Measurements from ENCODE around the gene MEGF6.

Gene MEGF6

DNA sequence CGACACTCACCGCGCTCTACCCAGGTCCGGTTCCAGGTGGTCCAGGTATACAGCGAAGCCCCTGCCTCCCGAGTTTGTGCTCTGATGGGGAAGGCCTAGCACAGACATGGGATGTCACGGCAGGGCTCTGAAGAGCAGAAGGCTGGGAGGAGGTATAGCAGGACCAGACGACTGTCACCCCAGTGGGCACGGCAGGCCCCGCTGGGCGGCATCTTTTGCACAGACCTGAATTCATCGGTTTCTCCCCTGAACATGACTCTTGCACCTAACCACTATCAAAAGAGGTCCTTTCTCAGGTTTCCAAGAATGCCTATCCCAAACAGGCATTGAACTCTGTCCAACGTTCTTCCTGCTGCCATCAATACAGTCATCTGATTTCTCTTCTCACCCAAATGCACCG, 126.3 kb downstream of the MEGF6 start:
- no peak for DNase-seq (ENCODE audit: low read depth)

DNA sequence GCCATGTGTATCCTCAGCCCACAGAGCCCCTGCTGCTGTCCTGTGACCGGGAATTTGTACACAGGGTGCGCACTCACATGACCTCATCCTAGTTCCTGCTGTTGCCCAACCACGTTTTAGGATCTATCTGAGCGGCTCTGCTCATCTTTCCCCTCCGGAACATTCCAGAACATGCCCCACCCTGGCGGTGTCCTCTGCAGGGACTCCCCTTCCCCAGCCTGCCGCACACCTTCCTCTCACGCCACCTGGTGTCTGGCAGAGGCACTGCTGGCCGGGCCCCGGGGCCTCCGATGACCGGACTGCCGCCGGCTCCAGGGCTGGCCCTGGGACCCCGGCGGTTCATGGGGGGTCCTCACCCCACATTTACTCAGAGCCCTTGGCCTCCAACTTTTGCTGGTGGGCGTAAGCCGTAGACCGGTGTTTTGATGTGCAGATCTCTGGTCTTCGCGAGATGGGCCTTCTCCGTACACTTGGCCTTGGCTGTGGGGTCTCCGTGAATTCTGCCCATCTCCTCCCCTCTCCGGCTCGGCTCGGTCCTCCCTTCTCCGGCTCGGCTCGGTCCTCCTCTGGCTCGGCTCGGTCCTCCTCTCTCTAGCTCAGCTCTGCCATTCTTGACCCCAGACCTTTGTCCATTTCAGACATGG, 127.4 kb downstream of the MEGF6 start:
- DNase-seq (ENCODE audit: low read depth): no peak

DNA sequence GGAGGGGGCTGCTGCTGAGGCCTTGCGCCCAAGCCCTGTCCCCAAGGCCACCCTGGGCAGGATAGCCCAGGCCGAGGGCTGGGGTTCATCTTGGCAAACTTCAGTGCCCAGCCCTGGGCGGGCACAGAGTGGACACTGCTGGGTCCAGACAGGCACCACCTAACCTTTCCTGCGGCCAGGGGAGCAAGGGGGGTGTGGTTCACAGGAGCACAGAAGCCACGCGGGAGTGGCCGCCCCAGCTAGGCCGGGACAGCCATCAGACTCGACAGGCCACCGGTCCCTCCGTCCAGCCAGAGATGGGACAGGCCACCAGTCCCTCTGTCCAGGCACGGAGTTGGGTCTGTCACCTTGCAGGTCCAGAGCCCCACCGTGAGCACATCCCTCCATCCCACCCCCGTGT, 127.9 kb downstream of the MEGF6 start:
- DNase-seq (ENCODE audit: low read depth): no peak

DNA sequence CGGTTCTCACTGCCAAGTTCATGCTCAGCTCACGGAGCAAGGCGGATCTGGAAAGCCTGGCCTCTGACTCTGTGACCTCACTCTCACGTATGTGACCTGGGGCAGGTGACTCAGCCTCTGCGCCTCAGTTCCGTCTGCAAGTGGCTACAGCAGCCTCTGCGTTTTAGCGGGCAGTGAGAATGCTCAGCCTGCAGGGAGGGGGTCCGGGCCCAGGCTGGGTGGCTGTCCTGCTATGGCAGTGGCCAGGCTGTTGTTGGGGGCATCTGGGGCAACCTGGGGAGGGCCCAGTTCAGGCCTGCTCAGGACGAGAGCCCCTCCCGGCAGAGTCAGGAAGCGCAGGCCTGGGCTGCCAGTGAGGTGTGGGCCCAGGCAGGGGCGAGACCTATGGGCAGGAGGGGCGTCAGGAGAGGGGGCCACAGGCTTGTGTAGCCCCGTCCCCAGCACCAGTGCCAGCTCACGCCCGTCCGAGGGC, 128.9 kb downstream of the MEGF6 start:
- no peak for DNase-seq (ENCODE audit: low read depth)

DNA sequence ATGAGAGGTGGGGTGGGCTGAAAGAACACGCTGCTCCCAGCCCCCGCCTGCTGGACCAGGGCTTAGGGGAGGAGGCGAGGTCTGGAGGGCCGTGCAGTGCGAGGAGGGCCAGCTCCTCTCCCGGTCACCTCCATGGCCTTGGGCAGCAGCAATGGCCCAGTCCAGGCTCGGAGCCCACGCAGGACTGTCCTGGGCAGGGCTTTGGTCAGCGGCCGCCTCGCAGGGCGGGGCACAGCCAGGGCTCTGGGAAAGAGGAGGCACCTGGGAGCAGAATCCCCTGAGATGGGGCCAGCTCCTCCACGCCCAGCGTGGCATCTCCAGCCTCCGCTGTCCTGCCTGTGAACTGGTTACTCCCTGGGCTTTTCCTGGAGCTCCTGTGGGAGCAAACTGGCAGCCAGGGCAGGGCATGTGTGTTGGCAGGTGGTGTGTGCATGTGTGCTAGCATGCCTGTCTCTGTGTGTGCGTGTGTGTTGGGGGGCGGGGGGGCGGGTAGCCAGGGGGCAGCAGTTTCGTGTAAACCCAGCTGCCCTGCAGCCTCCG, 129.4 kb downstream of the MEGF6 start:
- DNase-seq (ENCODE audit: low read depth): no peak

DNA sequence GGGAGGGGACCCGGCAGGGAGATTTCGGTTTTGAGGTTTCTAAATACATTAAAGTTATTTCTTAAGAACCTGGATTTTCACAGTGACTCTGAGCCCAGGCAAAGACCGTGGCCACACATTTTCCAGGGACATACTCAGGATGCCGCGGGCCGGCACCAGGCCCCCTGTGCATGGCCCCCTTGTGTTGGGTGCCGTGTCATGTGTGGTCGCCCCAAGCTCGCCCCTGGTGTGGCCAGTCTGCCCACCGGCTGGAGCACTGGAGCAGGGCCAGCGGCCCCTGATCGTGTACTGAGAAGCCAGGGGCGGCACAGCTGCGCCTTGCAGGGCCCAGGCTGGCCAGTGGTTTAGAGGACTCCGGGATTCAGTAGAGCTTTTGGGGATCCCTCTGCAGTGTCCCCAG, 130.3 kb downstream of the MEGF6 start:
- DNase-seq (ENCODE audit: low read depth): no peak

DNA sequence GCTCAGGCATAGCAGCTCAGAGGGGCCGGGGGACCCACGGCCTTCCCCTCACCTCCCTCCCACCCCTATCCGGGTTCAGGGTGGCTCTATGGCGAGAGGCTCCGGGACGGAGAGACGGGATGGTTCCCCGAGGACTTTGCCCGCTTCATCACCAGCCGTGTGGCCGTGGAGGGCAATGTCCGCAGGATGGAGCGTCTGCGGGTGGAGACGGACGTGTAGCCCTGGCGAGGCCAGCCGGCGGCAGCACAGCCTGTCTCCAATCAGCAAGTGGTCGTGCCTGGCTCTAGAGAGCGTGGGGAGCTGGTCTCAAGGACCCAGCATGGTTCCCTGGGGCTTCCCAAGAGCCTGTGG, 131.0 kb downstream of the MEGF6 start:
- DNase-seq (ENCODE audit: low read depth): no peak

DNA sequence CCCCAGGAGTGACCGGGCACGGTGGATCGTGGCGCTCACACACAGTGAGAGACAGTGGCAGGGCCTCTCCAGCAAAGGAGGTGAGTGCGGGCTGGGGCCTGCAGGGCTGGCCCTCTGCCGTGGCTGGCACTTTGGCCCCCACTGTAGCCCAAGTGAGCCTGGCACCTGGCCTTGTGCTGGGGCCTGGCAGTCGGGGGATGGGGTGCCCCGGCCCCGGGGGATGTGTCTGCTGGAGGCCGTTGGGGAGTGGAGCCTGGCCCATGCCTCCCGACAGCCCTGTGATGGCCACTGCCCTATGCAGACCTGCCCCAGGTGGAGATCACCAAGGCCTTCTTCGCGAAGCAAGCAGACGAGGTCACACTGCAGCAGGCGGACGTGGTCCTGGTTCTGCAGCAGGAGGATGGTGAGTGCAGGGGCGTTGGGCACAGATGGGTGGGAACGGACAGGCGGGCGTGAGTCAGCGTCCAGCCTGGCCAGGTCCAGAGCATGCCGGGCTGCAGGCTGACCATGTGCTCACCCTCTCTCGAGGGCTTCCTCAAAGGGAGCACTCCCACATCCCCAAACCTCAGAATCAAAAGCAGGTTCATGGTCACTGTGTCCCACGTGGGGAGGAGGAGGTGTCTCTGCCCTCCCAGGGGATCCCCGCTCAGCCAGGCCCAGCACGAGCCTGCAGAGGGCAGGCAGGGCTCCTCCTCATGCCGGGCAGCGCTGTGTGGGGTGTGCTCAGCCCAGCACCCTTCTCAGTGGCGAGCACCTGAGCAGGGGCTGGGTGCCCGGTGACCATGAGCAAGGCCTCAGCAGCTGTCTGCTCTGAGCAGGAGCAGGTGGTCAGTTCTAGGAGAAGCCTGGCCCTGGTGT, 131.6 kb downstream of the MEGF6 start:
- DNase-seq (ENCODE audit: low read depth): no peak

DNA sequence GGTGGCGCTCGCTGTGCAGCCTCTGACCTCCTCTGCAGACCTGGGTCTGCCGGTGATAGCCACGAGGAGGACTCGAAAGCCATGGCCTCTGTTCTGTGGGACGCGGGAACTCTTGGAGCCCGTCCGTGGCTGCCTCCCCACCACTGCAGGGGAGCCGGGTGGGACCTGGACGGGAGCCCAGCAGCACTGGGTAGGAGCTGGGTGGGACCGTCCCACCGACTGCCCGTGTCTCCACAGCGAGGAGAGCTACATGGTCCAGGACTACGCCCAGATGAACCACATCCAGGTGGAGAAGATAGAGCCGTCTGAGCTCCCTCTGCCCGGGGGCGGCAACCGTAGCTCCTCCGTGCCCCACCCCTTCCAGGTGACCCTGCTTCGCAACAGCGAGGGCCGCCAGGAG, 133.1 kb downstream of the MEGF6 start:
- DNase-seq (ENCODE audit: low read depth): no peak

DNA sequence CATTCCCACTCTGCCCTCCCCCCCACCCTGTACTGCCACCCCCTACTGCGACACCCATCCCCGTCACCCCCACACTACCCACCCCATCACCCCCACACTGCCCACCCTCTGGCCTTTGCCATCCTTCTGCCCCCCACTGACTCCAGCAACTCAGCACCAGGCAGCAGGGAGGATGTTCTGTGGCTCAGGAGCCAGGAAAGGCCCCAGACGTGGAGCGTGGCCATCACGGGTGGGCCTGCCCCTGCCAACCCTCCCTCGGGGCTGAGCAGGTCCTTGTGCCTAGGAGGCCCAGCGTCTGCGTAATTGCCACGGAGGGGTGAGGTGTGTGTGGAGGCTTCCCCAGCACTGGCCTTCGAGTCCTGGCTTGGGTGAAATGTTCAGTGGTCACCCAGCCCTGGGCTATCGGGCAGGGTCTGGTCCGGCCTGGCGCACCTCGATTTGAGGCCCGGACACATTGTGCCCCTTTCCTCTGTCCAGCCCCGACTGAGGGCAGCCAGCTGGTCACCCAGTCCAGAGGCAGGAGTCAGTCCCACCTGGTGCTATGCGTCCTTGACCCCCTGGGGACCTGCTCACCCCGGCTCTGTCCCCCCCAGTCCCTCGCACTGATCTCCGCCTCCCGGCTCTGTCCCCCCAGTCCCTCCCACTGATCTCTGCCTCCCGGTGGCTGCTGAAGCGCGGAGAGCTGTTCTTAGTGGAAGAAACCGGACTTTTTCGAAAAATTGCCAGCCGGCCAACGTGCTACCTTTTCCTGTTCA, 133.9 kb downstream of the MEGF6 start:
- no peak for DNase-seq (ENCODE audit: low read depth)

DNA sequence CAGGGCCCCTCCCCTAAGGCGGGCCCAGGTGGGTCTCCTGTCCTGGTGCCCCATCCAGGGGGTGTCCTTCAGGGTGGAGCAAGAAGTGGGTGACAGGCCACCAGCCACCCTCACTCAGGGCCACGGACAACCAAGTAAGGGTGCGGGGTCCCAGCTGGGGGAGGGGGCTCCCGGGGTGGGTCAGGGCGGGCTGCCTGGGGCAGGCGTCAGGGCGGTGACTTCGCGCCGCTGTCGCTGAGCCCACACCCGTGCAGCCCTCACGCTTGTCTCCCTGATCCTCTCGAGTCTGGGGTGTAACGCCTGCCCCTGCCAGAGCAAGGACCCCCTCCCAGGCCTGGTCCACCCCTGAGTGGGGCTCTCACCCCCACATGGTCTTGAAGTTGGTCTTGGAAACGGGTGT, 134.6 kb downstream of the MEGF6 start:
- DNase-seq (ENCODE audit: low read depth): no peak

DNA sequence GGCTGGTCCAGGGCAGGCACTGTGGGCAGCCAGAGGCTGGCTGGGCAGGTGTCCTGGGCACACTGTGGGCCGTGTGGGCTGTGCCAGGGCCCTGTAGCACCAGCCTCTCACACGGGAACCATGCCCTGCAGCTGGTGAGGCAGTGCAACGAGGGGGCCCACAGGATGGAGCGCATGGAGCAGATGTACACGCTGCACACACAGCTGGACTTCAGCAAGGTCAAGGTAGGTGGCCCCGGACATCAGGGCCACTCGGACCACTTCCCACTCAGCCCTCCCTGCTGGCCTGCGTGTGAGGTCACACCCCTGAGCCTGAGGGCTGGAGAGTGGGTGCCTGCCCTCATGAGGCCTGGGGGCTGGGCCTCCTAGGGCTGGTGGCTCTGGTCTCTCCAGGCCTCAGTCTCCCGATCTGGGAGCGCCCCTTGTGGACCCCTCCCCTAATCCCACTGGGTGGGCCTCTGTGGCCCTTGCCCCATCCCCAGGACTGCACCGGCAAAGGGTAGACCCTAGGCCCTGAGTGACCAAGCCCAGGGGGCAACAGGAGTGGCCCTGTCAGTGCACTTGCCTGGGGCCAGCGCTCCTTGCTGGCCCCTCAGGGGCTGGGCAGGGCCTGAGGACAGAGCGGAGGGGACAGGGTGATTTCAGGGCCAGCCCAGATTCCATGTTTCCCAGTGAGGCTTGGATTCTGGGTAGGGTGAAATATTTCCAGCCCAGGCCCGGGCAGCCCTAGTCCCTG, 135.3 kb downstream of the MEGF6 start:
- DNase-seq (ENCODE audit: low read depth): no peak

DNA sequence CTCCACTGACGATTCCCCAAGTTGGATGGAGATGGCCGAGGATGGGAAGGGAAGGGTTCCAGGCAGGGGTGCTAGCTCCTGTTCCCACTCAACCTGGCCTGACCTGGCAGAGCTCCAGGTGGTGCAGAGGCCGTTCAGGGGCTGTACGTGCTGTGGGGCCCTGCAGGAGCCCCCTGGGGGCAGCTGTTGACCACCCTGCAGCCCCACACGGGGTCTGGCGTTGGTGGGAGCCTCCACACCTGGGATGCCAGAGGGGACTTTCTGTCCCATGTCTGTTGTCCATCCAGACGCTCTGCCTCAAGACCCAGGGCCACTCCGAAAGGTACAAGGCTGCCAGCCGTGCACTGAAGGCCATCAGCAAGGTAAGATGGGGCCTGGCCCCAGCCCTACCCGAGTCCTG, 136.9 kb downstream of the MEGF6 start:
- DNase-seq (ENCODE audit: low read depth): no peak

DNA sequence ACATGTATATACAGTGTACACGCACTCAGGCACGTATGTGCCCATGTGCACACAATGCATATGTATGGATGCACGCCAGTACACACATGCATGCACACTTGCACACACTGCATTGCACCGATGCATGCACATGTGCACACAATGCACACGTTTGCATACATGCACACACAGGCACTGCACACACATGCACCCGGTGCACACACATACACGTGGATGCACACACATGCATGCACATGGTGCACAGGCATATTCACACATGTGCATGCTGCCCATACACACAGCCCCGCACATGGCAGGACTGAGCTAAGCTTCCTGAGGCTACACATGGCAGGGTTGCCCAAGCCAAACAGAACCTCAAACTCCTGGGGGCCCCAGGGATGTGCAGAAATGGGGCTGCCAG, 137.3 kb downstream of the MEGF6 start:
- DNase-seq (ENCODE audit: low read depth): no peak

DNA sequence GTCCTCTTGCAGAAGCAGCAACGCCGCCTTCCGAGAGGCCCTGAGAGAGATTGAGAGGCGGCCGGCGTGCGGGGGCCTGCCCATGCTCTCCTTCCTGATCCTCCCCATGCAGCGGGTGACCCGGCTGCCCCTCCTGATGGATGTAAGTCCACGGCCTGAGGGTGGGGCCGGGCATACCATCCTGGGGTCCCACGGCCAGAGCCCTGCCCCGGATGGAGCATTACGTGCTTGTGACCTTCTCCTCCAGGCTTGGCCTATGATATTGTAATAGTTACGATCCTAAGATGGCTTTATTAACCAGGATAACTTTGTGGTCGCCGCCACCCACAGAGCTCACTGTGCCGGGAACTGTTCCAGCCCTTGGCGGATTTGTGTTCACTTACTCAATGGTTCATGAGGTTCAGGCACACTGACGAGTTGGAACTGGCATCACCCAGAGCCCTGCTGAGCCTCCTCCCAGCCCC, 137.9 kb downstream of the MEGF6 start:
- no peak for DNase-seq (ENCODE audit: low read depth)

DNA sequence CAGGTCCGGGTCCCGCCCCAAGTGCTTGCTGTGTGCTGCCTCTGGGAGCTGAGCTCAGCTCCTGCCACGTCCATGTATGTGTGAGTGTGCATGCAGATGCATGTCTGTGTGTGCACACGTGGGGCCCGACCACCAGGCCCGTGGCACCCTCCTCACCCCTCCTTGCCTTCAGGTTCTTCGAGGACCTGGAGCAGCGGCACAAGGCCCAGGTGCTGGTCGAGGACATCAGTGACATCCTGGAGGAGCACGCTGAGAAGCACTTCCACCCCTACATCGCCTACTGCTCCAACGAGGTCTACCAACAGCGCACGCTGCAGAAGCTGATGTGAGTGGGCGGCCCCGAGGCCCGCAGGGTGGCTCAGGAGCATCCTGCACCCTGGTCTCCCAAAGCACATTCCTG, 138.4 kb downstream of the MEGF6 start:
- no peak for DNase-seq (ENCODE audit: low read depth)

DNA sequence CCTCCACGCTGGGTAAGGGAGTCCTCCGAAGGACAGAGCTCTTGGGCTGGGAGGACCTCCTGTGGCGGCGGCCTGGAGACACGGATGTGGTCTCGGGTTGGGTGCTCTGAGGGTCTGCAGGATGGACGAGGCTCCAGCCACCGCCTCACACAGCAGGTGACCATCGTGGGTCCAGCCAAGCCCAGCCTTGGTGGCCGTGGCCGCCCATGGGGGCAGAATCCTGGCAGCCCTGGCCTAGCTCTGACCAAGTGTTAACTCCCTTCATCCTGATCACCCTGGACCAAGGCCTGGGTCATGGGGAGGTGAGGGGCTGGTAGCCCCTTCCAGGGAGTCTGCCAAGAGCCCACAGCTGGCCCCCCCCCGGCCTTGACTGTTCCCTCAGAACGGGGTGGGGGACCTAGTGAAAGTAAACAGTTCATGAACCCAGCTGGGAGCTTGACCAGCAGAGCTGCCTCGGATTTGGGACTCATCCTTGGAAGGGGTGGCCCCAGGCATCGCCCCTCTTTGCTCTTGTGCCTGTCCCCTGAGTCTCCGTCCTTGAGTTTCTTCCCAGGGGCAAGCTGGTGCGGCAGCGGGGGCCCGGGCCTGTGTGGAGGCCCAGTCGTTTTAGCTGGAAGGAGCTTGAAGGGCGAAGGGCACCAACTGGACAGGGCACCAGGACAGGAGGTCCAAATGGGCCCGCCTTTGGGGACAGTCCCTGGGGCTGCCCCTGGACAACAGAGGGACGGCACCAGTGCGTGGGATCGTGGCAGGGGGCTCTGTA, 139.0 kb downstream of the MEGF6 start:
- no peak for DNase-seq (ENCODE audit: low read depth)

DNA sequence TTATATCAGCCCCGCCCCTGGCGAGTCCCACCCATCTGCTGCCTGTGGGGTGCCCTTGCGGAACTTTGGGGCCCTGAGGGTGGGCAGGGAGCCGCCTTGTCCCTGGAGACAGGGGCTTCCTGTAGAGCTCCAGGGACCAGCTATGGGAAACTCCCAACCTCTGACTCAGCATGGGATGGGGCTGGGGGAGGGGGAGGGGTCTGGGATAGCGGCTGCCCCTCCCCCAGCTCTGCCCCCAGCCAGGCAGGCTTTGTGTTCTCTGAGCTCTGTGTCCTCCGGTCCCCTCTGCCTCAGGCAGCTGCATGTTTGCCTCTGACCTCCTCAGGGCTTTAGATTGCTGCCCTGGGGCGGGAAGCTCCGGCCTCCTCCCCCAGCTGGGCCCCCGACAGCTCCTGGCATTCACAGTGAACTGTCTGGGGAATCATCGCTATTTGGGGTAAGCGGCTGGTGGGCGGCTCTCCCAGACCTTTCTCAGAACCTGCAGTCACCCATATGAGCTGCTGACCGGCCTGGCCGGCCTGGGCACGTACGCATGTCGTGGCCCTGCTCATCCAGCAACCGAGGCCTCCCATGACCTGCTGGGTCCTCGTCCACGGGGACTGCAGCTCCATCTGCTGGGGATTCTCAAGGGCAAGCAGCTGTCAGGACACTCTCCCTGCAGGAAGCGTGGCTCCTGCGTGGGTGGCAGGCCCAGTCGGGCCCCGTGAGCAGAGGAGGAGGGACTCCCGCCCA, 139.8 kb downstream of the MEGF6 start:
- DNase-seq (ENCODE audit: low read depth): no peak

DNA sequence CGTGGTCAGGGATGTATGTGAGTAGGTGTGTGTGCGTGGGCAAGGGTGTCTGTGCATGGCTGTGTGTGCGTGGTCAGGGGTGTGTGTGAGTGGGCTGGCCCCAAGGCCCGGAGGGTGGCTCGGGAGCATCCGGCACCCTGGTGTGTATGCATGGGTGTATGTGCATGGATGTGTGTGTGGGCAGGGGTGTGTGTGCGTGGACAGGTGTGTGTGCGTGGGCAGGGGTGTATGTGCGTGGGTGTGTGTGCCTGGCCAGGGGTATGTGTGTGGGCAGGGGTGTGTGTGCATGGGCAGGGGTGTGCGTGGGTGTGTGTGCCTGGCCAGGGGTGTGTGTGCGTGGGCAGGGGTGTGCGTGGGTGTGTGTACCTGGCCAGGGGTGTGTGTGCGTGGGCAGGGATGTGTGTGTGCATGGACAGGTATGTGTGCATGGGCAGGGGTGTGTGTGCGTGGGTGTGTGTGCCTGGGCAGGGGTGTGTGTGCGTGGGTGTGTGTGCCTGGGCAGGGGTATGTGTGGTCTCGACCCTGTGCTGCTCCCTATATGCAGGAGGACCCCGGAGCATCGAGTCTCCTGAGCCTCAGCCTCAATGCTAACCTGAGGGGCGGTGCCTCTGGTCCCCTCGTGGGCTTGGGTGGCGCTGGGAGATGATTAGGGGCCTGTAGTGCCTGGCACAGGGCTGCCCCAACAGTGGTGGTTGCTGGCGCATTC, 140.5 kb downstream of the MEGF6 start:
- no peak for DNase-seq (ENCODE audit: low read depth)
